GM12872 (cell line): Measurements from ENCODE around the gene SLC1A3.

ENCODE experiments used
- TF ChIP-seq, protein P1 (sequence below): IDR thresholded peaks from 3 replicates; pipeline ENCODE4 v1.5.1; 2011; ENCODE audit warnings: low read depth, mild to moderate bottlenecking, low read length, moderate library complexity; ENCODE audit not compliant: insufficient read depth

The SLC1A3 gene

DNA sequence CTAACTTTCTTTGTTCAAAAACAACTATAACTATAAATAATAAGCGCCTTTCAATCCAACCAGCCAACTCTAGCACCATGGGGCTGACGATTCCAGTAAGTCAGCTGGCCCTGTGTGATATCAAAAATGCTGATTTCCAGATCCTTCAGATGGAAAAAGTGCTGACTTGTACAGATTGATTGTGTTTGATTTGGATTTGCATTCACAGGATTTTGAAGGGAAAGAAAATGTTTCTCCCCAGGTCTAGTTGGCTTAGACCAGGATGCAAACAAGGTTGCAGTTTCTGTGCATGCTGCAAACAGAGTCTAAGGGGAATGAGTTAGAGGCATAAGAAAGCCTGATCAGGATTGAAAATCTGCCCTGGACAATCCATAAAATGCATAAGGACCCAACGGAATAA lies 68.9 kb downstream of the SLC1A3 start:
- TF ChIP-seq, protein P1, sequence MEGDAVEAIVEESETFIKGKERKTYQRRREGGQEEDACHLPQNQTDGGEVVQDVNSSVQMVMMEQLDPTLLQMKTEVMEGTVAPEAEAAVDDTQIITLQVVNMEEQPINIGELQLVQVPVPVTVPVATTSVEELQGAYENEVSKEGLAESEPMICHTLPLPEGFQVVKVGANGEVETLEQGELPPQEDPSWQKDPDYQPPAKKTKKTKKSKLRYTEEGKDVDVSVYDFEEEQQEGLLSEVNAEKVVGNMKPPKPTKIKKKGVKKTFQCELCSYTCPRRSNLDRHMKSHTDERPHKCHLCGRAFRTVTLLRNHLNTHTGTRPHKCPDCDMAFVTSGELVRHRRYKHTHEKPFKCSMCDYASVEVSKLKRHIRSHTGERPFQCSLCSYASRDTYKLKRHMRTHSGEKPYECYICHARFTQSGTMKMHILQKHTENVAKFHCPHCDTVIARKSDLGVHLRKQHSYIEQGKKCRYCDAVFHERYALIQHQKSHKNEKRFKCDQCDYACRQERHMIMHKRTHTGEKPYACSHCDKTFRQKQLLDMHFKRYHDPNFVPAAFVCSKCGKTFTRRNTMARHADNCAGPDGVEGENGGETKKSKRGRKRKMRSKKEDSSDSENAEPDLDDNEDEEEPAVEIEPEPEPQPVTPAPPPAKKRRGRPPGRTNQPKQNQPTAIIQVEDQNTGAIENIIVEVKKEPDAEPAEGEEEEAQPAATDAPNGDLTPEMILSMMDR: no peak

- TF ChIP-seq, protein P1: no peak
Observed at GRCh38 chr5:36679221-36679989, 73.0 kb downstream of the SLC1A3 start.

DNA sequence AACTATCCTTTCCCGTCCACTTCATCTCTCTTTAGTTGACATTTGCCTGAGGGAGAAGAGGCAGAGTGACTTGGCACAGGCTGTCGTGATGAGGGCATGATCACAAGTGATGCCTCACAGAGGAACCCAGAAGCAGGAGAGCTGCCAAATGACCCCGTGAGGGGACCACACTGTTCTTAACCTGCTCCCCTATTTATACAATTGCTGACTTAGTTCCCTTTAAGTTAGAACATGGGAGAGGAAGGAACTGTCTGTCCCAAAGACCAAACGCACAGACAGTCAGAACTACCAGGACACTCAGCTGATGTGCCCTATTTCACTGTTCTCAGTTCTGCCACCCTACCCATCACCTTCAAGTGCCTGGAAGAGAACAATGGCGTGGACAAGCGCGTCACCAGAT lies 73.7 kb downstream of the SLC1A3 start:
- TF ChIP-seq, protein P1: no peak

- TF ChIP-seq, protein P1: no peak
Observed at GRCh38 chr5:36681711-36682110, 75.3 kb downstream of the SLC1A3 start.

DNA sequence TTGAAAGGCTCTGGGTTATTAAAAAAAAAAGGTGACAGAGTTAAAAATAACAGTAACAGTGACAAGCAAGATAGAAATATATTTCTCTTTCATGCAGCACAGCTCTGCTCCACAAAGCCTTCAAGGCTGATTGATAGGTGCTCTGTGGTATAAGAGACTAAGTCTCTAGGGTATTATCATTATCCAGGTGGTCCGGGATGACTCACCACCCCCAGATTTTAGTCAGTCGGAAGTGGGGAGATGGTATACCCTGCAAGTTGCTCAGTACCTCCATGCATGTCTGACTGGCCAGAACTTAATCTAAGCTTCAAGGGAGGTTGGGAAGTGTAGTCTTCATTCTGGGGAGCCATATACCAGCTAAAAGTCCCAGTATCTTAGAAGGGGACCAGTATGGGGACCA lies 76.1 kb downstream of the SLC1A3 start:
- TF ChIP-seq, protein P1: no peak

- TF ChIP-seq, protein P1: no peak
Observed at GRCh38 chr5:36683821-36684434, 77.5 kb downstream of the SLC1A3 start.

- TF ChIP-seq, protein P1: no peak
Observed at GRCh38 chr5:36685631-36686288, 79.4 kb downstream of the SLC1A3 start.
